NCI-H1694 treated with DMSO at 0.1 percent for 48 hours (cell line): ENCODE data around the gene STX8.

Experiments used
- DNase-seq: peaks from one replicate; lab custom pipeline; 2025; lab: John Stamatoyannopoulos, UW

Gene STX8

GRCh38 chr17:9238340-9239245 is 337.0 kb downstream of the STX8 start:
- DNase-seq = no peak

- DNase-seq = no peak
These were observed 337.8 kb downstream of the STX8 start for GRCh38 chr17:9237661-9238301.

- DNase-seq = no peak
These were observed 338.6 kb downstream of the STX8 start for GRCh38 chr17:9237053-9237410.

GRCh38 chr17:9236286-9237052 is 339.2 kb downstream of the STX8 start:
- DNase-seq = no peak

- DNase-seq = no peak
These were observed 340.3 kb downstream of the STX8 start for GRCh38 chr17:9235346-9235745.

GRCh38 chr17:9234389-9234945 is 341.2 kb downstream of the STX8 start:
- DNase-seq = no peak

GRCh38 chr17:9233761-9234160 is 341.9 kb downstream of the STX8 start:
- DNase-seq = no peak

GRCh38 chr17:9233271-9233599 is 342.4 kb downstream of the STX8 start:
- no peak for DNase-seq

- DNase-seq = no peak
These were observed 342.9 kb downstream of the STX8 start for GRCh38 chr17:9232591-9233270.

- no peak for DNase-seq
These were observed 343.5 kb downstream of the STX8 start for GRCh38 chr17:9232155-9232475.

- DNase-seq = no peak
These were observed 344.0 kb downstream of the STX8 start for GRCh38 chr17:9231449-9232154.

GRCh38 chr17:9230861-9231260 is 344.8 kb downstream of the STX8 start:
- no peak for DNase-seq

GRCh38 chr17:9230346-9230745 is 345.3 kb downstream of the STX8 start:
- no peak for DNase-seq

GRCh38 chr17:9229826-9230201 is 345.8 kb downstream of the STX8 start:
- no peak for DNase-seq

- DNase-seq = no peak
These were observed 346.3 kb downstream of the STX8 start for GRCh38 chr17:9229160-9229825.

GRCh38 chr17:9228408-9229159 is 347.0 kb downstream of the STX8 start:
- DNase-seq = no peak

- no peak for DNase-seq
These were observed 347.7 kb downstream of the STX8 start for GRCh38 chr17:9227819-9228407.

GRCh38 chr17:9226794-9227135 is 348.9 kb downstream of the STX8 start:
- no peak for DNase-seq

- no peak for DNase-seq
These were observed 349.4 kb downstream of the STX8 start for GRCh38 chr17:9226130-9226793.
